Prostate gland (tissue), 2 donors: Measurements from ENCODE around the gene SLC38A7.

Experiments used
- POLR2A ChIP-seq: fragments of 450-650 bp; IDR thresholded peaks from one replicate; pipeline ENCODE4 v1.6.1; 2016; ENCODE audit warnings: antibody characterized with exemption, mild to moderate bottlenecking
- POLR2AphosphoS5 ChIP-seq: sonication (generic); formaldehyde crosslinking; IDR thresholded peaks from one replicate; pipeline ENCODE4 v1.6.1; 2017; ENCODE audit warnings: antibody characterized with exemption
- TF ChIP-seq, protein P1 (sequence below), 4 experiments: fragments of 200-600 bp in 2 of 4; fragments of 450-650 bp in 2 of 4; sonication (generic) in 2 of 4; IDR thresholded peaks; 1 replicate in 3 of 4; 2 replicates in 1 of 4; pipeline ENCODE4 v1.5.1; 2016 to 2019; ENCODE audit warnings: antibody characterized with exemption in 4 of 4, mild to moderate bottlenecking in 2 of 4, moderate library complexity in 2 of 4

GRCh38 chr16:58717994-58718393 lies 33.4 kb upstream of the SLC38A7 start:
- TF ChIP-seq, protein P1, sequence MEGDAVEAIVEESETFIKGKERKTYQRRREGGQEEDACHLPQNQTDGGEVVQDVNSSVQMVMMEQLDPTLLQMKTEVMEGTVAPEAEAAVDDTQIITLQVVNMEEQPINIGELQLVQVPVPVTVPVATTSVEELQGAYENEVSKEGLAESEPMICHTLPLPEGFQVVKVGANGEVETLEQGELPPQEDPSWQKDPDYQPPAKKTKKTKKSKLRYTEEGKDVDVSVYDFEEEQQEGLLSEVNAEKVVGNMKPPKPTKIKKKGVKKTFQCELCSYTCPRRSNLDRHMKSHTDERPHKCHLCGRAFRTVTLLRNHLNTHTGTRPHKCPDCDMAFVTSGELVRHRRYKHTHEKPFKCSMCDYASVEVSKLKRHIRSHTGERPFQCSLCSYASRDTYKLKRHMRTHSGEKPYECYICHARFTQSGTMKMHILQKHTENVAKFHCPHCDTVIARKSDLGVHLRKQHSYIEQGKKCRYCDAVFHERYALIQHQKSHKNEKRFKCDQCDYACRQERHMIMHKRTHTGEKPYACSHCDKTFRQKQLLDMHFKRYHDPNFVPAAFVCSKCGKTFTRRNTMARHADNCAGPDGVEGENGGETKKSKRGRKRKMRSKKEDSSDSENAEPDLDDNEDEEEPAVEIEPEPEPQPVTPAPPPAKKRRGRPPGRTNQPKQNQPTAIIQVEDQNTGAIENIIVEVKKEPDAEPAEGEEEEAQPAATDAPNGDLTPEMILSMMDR (IDR thresholded peaks at IDR 0.05), result no peak
- no peak for TF ChIP-seq POLR2A
- no peak for TF ChIP-seq POLR2AphosphoS5
